Gastroesophageal sphincter (tissue), 4 donors: ENCODE measurements around the gene ASB1. TPM values are rescaled to one million over a fixed set of nuclear protein-coding genes. Genes with fewer than 3 reads are reported as not detected.
"Not testable (repeated sequence)": the region's sequence is repeated elsewhere in the genome, so short reads cannot be mapped to it uniquely, and the experiment has no call there.

Source experiments
- ATAC-seq: fragments of 150-250 bp; one replicate; pipeline ENCODE4 v1.9.1; 2016; ENCODE audit warnings: mild to moderate bottlenecking, moderate library complexity
- H3K27ac ChIP-seq, 4 donors: fragments of 200-600 bp; sonication (generic) in 3 of 4; 1 replicate in 3 of 4; 2 replicates in 1 of 4; pipeline ENCODE4 v1.5.1; 2016 to 2019
- H3K27me3 ChIP-seq: fragments of 200-600 bp; sonication (generic); one replicate; pipeline ENCODE4 v1.5.1; 2019
- H3K36me3 ChIP-seq, 2 donors: fragments of 200-600 bp; sonication (generic); one replicate each; pipeline ENCODE4 v1.5.1; 2019; ENCODE audit warnings: control low read depth in 1 of 2
- H3K4me1 ChIP-seq, 3 donors: fragments of 200-600 bp; sonication (generic); 1 replicate in 2 of 3; 2 replicates in 1 of 3; pipeline ENCODE4 v1.5.1; 2016 to 2019; ENCODE audit warnings: control low read depth in 2 of 3
- H3K4me3 ChIP-seq, 2 donors: fragments of 200-600 bp; sonication (generic); one replicate each; pipeline ENCODE4 v1.5.1; 2019; ENCODE audit warnings: mild to moderate bottlenecking in 1 of 2, moderate library complexity in 1 of 2
- H3K9me3 ChIP-seq, 3 donors: fragments of 200-600 bp; sonication (generic); one replicate each; pipeline ENCODE4 v1.5.1; 2017 to 2019; ENCODE audit warnings: control low read depth in 2 of 3
- CTCF ChIP-seq, 4 experiments: fragments of 200-600 bp in 2 of 4; fragments of 450-650 bp in 2 of 4; sonication (generic) in 1 of 4; IDR thresholded peaks; one replicate each; pipeline ENCODE4 v1.5.1; 2017 to 2019; ENCODE audit warnings: antibody characterized with exemption in 4 of 4, mild to moderate bottlenecking in 2 of 4, moderate library complexity in 2 of 4
- EP300 ChIP-seq: sonication (generic); formaldehyde crosslinking; IDR thresholded peaks from one replicate; pipeline ENCODE4 v1.6.1; 2017; ENCODE audit warnings: antibody characterized with exemption, mild to moderate bottlenecking
- POLR2A ChIP-seq, 2 donors: fragments of 450-650 bp; IDR thresholded peaks; one replicate each; pipeline ENCODE4 v1.6.1; 2017; ENCODE audit warnings: antibody characterized with exemption in 2 of 2, mild to moderate bottlenecking in 2 of 2, moderate library complexity in 1 of 2
- POLR2AphosphoS5 ChIP-seq: sonication (generic); formaldehyde crosslinking; IDR thresholded peaks from one replicate; pipeline ENCODE4 v1.6.1; 2017; ENCODE audit warnings: antibody characterized with exemption
- WGBS, 2 donors: methylation state at CpG; one replicate each; pipeline ENCODE4 v1.1.5; 2018; ENCODE audit warnings: low coverage in 1 of 2; 5-methylcytosine and 5-hydroxymethylcytosine counted together
- total RNA-seq, 4 donors: library from RNA; depleted of rRNA; stranded (reverse); fragments of >200 nt; gene quantifications; one replicate each; pipeline ENCODE4 v1.1.0, GENCODE V29; 2016

Gene ASB1
- total RNA-seq, 4 donors from 2014 or later = 27.9 to 39.3 (median 35.9) TPM

- Histone ChIP-seq H3K27me3 (no peaks in the 10 kb centered on the region), H3K4me1 (no peaks in the 10 kb centered on the region), H3K36me3 (peaks cover 0 to 53% of the 10 kb centered on the region in 2 donors), H3K27ac (no peak overlapping the region), H3K9me3 (no peaks in the 10 kb centered on the region), H3K4me3 (no peak overlapping the region)
- no peak for ATAC-seq
- no peak for TF ChIP-seq EP300
- no peak for TF ChIP-seq CTCF (IDR thresholded peaks at IDR 0.05)
- no peak for TF ChIP-seq POLR2AphosphoS5
- no peak for TF ChIP-seq POLR2A (IDR thresholded peaks at IDR 0.05)
- WGBS, 2 donors = 85 to 94% methylated on average over 10 to 16 of the region's 19 CpGs
Measured at GRCh38 chr2:238404406-238405216, 22.1 kb upstream of the ASB1 start.

GRCh38 chr2:238405217-238405555 lies 21.5 kb upstream of the ASB1 start:
- H3K9me3 ChIP-seq, H3K27me3 ChIP-seq, H3K27ac ChIP-seq, H3K4me1 ChIP-seq, H3K4me3 ChIP-seq, ATAC-seq: not testable (repeated sequence)
- peaks cover 0 to 53% of the 10 kb centered on the region in 2 donors for H3K36me3 ChIP-seq
- 100% methylated on average over 3 of the region's 4 CpGs; no CpG with 5 or more reads in 1 of the 2 donors for WGBS, 2 donors

- H3K4me1 ChIP-seq = no peaks in the 10 kb centered on the region
- no peaks in the 10 kb centered on the region for H3K27me3 ChIP-seq
- 100% methylated on average over 1 of the region's 20 CpGs; no CpG with 5 or more reads in 1 of the 2 donors for WGBS, 2 donors
- no peaks in the 10 kb centered on the region for H3K9me3 ChIP-seq
- TF ChIP-seq POLR2A (IDR thresholded peaks at IDR 0.05) (no peak), POLR2AphosphoS5 (no peak), EP300 (no peak), CTCF (IDR thresholded peaks at IDR 0.05) (no peak)
- peaks cover 0 to 43% of the 10 kb centered on the region in 2 donors for H3K36me3 ChIP-seq
- no peak overlapping the region for H3K4me3 ChIP-seq
- H3K27ac ChIP-seq = no peak overlapping the region
- ATAC-seq = no peak
Measured at GRCh38 chr2:238406221-238406997, 20.3 kb upstream of the ASB1 start.

GRCh38 chr2:238406998-238407285 lies 19.8 kb upstream of the ASB1 start:
- no peak for TF ChIP-seq POLR2A (IDR thresholded peaks at IDR 0.05)
- no peak for TF ChIP-seq CTCF (IDR thresholded peaks at IDR 0.05)
- TF ChIP-seq EP300 = no peak
- TF ChIP-seq POLR2AphosphoS5 = no peak
- ATAC-seq = no peak
- H3K4me3 ChIP-seq = no peak overlapping the region
- H3K4me1 ChIP-seq = no peaks in the 10 kb centered on the region
- no peaks in the 10 kb centered on the region for H3K9me3 ChIP-seq
- H3K27ac ChIP-seq = no peak overlapping the region
- H3K36me3 ChIP-seq = peaks cover 0 to 38% of the 10 kb centered on the region in 2 donors
- no peaks in the 10 kb centered on the region for H3K27me3 ChIP-seq
- 81 to 91% methylated on average over 4 to 8 of the region's 8 CpGs for WGBS, 2 donors

- H3K36me3 ChIP-seq = peaks cover 0 to 34% of the 10 kb centered on the region in 2 donors
- ATAC-seq = no peak
- no peaks in the 10 kb centered on the region for H3K27me3 ChIP-seq
- H3K27ac ChIP-seq = no peak overlapping the region
- 84 to 86% methylated on average over 5 to 7 of the region's 11 CpGs for WGBS, 2 donors
- TF ChIP-seq EP300 = no peak
- no peak for TF ChIP-seq POLR2A (IDR thresholded peaks at IDR 0.05)
- TF ChIP-seq CTCF (IDR thresholded peaks at IDR 0.05) = no peak
- H3K4me3 ChIP-seq = no peak overlapping the region
- H3K9me3 ChIP-seq = no peaks in the 10 kb centered on the region
- no peaks in the 10 kb centered on the region for H3K4me1 ChIP-seq
Measured at GRCh38 chr2:238407566-238407965, 19.2 kb upstream of the ASB1 start.
